GM19239 (cell line): Measurements from ENCODE around the gene ZBED3.

ENCODE experiments used
- DNase-seq: peaks from one replicate; pipeline ENCODE4 v3.0.0; 2011; ENCODE audit warnings: low spot score; ENCODE audit not compliant: insufficient read length
- FAIRE-seq: peaks from 2 replicates; lab custom pipeline; 2011; peaks lifted over from hg19 to GRCh38; lab: Jason Lieb, UNC

The ZBED3 gene

DNA sequence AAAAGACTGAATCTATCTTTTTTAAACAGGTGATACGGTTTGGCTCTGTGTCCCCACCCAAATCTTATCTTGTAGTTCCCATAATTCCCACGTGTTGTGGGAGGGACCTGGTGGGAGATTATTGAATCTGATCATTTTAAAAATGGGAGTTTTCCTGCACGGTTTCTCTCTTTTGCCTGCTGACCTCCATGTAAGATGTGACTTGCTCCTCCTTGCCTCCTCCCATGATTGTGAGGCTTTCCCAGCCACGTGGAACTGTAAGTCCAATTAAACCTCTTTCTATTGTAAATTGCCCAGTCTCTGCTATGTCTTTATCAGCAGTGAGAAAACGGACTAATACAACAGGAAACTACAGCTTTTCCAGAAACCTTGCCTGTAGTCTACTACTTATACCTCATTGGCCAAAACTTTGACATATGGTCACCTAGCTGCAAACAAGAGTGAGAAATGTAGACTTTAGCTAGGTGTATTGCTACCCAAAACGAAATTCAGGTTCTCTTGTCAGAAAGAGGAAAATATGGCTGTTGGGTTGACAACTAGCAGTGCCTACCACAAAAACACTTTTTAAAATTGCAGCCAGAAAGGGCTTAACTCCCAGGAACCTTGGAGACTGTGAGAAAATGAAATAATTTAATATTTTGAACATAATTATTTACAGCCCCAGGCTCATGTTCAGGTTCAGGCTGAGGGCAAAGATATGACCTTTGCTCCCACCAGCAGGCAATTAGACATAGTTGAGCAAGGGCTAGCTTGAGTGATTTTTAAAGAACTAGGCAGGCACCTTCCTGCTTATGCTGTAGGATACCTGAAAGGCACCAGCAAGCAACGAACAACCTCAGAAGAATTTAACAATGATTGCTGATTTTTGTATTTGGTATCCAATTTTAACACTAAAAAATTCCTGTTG lies 64.3 kb downstream of the ZBED3 start:
- no peak for DNase-seq
- no peak for FAIRE-seq
